NCI-H526 (cell line): ENCODE results near the gene MUC12.
"Not testable (repeated sequence)": the region's sequence is repeated elsewhere in the genome, so short reads cannot be mapped to it uniquely, and the experiment has no call there.

Experiments
- DNase-seq, 2 experiments: peaks; one replicate each; lab custom pipeline; 2025; lab: John Stamatoyannopoulos, UW

MUC12 gene

GRCh38 chr7:100969066-100969615 is at the start of gene MUC12:
TSS of gene MUC12 (plus strand) at chr7:100969565. CDS start at chr7:100969623, 58 bp downstream.
- DNase-seq: no peak

GRCh38 chr7:100919779-100920437 is 49.5 kb upstream of the MUC12 start:
- not testable (repeated sequence) for DNase-seq

GRCh38 chr7:100921039-100921438 is 48.3 kb upstream of the MUC12 start:
- no peak for DNase-seq

DNA sequence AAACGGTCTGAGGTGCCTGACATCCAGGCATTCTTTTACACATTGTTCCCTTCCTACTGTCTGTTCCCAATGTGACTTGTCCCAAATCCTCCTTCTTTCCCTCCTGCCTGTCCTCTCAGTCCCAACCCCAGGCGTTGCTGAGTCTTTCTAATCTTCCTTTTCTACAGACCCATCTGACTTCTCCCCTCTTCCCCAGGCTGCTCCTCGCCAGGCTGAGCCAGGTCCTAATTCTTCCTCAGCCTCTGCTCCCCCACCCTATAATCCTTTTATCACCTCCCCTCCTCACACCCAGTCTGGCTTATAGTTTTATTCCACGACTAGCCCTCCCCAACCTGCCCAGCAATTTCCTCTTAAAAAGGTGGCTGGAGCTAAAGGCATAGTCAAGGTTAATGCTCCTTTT is 45.7 kb upstream of the MUC12 start:
- DNase-seq: not testable (repeated sequence)

DNA sequence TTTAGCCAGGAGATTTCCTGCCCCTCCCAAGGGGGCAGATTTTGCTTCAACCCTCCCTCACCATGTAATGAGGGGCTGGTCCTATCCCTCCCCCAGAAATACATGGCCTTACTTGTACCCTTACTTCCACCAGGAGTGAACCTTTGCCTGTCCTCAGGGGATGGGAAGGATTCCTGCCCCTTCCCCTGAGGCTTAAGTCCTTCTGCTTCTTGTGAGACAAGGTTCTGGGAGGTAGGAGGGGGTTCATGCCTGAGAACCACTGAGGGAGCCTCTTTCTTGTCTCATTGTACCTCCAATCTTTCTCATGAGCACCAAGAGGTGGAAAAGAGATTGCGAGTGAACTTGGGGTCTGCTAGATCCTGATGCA is 39.6 kb upstream of the MUC12 start:
- no peak for DNase-seq

- no peak for DNase-seq
Measured at GRCh38 chr7:100933734-100934133, 35.6 kb upstream of the MUC12 start.

- DNase-seq: not testable (repeated sequence)
Measured at GRCh38 chr7:100935381-100935780, 34.0 kb upstream of the MUC12 start.

GRCh38 chr7:100936167-100936566 is 33.2 kb upstream of the MUC12 start:
- DNase-seq: not testable (repeated sequence)

- DNase-seq: no peak
Measured at GRCh38 chr7:100942045-100942774, 27.2 kb upstream of the MUC12 start.

GRCh38 chr7:100943693-100944092 is 25.7 kb upstream of the MUC12 start:
- no peak for DNase-seq

- DNase-seq: no peak
Measured at GRCh38 chr7:100944138-100944537, 25.2 kb upstream of the MUC12 start.

GRCh38 chr7:100946111-100946510 is 23.3 kb upstream of the MUC12 start:
- DNase-seq: no peak

GRCh38 chr7:100946766-100947365 is 22.5 kb upstream of the MUC12 start:
- DNase-seq: no peak

GRCh38 chr7:100947792-100948191 is 21.6 kb upstream of the MUC12 start:
- no peak for DNase-seq

DNA sequence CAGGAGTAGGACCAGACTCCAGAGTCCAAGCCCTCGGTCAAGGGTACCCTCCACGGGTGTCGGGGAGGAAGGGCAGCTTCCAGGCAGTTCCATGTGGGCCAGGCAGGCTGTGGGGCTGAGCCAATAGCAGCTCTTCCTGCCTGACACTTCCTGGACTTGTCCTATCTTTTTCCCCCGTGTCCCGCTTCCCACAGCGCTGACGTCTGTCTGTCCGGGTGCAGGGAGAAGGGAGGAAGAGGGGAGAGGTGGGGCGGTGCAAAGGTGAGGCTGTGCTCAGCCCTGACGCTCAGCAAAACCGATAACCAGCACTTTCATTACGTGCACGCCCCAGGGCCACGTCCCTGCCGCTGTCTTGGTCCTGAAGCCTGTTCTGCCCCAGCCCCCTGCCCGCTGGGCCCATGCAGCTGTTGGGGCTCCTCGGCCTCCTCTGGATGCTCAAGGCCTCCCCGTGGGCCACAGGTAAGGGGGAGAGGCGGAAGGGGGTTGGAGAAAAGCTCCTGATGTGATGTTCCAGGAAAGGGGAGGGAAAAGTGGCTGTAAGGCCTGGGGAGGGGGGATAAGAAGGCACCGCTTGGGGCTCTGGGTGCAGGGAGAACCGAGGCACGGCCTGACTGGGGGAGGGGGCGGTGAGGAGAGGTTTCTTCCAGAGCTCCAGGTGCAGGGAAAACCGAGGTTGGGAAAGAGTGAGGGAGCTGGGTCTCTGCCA is 20.0 kb upstream of the MUC12 start, which contains the start of gene MUC3A:
TSS of gene MUC3A (plus strand) at position 308 of the 706 bp plus-strand sequence. CDS start at position 399, 91 bp downstream.
- DNase-seq: no peak

DNA sequence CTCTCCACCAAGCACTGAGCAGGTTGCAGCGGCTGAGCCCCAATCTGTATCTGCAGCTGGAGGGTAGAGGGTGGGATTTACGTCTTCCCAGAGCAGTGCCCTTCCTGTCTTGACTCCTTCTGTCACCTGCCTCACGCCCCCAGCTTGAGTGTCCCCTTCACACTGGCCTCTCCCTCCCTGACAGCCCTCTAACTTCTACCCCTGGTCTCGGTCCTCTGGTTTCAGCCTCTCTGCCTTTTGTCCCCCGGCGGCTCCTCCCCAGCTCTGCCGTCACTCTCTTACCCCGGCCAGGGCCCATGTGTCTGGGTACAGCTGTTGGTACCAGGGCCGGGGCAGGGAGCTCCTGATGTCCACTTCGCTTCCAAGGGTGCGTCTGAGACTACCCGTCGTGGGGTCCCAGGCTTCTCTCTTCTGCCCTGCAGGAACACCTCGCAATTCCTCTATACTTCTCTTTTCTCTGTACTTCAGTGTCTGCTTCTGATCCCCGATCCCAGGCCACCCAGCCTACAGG is 19.4 kb upstream of the MUC12 start:
- DNase-seq: no peak

DNA sequence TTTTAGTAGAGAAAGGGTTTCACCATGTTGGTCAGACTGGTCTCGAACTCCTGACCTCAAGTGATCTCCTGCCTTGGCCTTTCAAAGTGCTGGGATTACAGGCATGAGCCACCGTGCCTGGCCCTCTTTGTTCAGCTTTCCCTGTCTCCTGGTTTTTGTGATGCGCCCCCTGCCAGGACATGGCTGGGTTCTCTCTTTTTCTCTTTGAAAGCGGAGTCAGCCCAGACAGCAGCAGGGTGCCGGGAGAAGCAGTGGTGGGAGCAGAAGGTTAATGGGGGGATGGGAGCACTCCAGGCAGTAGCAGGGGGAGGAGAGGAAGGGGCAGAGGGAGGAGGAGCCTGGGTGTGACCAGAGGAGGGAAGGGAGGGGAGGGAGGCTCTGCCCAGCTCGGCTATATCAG is 18.2 kb upstream of the MUC12 start:
- no peak for DNase-seq

DNA sequence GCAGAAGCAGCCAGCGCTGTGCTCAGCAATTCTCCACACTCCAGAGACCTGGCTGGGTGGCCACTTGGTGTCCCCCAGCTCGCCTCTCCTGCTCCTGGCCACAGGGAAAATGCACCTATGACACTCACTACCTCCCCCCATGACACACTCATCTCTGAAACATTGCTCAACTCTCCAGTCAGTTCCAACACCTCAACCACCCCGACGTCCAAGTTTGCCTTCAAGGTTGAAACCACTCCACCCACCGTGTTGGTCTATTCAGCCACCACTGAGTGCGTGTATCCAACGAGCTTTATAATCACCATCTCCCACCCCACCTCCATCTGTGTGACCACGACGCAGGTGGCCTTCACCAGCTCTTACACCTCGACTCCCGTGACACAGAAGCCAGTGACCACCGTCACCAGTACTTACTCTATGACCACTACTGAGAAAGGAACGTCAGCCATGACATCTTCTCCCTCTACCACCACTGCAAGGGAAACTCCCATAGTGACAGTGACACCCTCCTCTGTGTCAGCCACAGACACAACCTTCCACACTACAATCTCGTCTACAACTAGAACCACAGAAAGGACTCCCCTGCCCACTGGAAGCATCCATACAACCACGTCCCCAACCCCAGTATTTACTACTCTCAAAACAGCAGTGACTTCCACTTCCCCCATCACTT is 17.3 kb upstream of the MUC12 start:
- no peak for DNase-seq

- DNase-seq: no peak
Measured at GRCh38 chr7:100952641-100953040, 16.7 kb upstream of the MUC12 start.

- no peak for DNase-seq
Measured at GRCh38 chr7:100957832-100958421, 11.4 kb upstream of the MUC12 start.

DNA sequence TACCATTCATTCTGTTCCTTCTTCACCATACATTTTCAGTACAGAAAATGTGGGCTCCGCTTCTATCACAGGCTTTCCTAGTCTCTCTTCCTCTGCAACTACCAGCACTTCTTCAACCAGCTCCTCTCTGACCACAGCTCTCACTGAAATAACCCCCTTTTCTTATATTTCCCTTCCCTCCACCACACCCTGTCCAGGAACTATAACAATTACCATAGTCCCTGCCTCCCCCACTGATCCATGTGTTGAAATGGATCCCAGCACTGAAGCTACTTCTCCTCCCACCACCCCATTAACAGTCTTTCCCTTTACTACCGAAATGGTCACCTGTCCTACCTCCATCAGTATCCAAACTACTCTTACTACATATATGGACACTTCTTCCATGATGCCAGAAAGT is 9.5 kb upstream of the MUC12 start:
- no peak for DNase-seq
